Esophagus squamous epithelium (tissue), 5 donors: ENCODE results near the gene MESD. TPM values are rescaled to one million over a fixed set of nuclear protein-coding genes. Genes with fewer than 3 reads are reported as not detected.

ENCODE experiments used
- DNase-seq: peaks from one replicate; lab custom pipeline; 2025; lab: John Stamatoyannopoulos, UW
- H3K27ac ChIP-seq, 4 donors: fragments of 200-600 bp; sonication (generic); one replicate each; pipeline ENCODE4 v1.5.1; 2016 to 2019; ENCODE audit warnings: mild to moderate bottlenecking in 1 of 4
- H3K27me3 ChIP-seq, 4 donors: fragments of 200-600 bp; sonication (generic); 1 replicate in 3 of 4; 2 replicates in 1 of 4; pipeline versions ENCODE4 v1.5.1 to v1.6.0; 2017 to 2021; ENCODE audit warnings: antibody characterized with exemption in 1 of 4
- H3K36me3 ChIP-seq, 3 donors: fragments of 200-600 bp; sonication (generic); one replicate each; pipeline ENCODE4 v1.5.1; 2016 to 2019
- H3K4me1 ChIP-seq, 3 donors: fragments of 200-600 bp; sonication (generic); one replicate each; pipeline ENCODE4 v1.5.1; 2017 to 2019
- H3K4me3 ChIP-seq, 4 donors: fragments of 200-600 bp; sonication (generic); 1 replicate in 3 of 4; 2 replicates in 1 of 4; pipeline ENCODE4 v1.5.1; 2016 to 2019; ENCODE audit warnings: mild to moderate bottlenecking in 2 of 4, moderate library complexity in 1 of 4
- H3K9me3 ChIP-seq, 3 donors: fragments of 200-600 bp; sonication (generic); one replicate each; pipeline ENCODE4 v1.5.1; 2016 to 2019
- POLR2A ChIP-seq, 4 donors: fragments of 450-650 bp; IDR thresholded peaks; one replicate each; pipeline ENCODE4 v1.6.1; 2017; ENCODE audit warnings: antibody characterized with exemption in 4 of 4, mild to moderate bottlenecking in 4 of 4, moderate library complexity in 3 of 4
- WGBS, 2 donors: methylation state at CpG; one replicate each; pipeline ENCODE4 v1.1.5; 2018; 5-methylcytosine and 5-hydroxymethylcytosine counted together
- intact Hi-C: fragments of 100-400 bp; cut with DNase I; formaldehyde crosslinking; loops from one replicate; pipeline ENCODE4 v1.15.0; 2022
- total RNA-seq, 4 donors: library from RNA; depleted of rRNA; stranded (reverse); fragments of >200 nt; gene quantifications; one replicate each; pipeline ENCODE4 v1.1.0, GENCODE V29; 2016
- TF ChIP-seq, protein P1 (sequence below), 6 experiments: fragments of 450-650 bp in 4 of 6; fragments of 200-600 bp in 2 of 6; sonication (generic) in 2 of 6; IDR thresholded peaks; one replicate each; pipeline ENCODE4 v1.5.1; 2016 to 2019; ENCODE audit warnings: antibody characterized with exemption in 6 of 6, mild to moderate bottlenecking in 4 of 6, moderate library complexity in 4 of 6
- donor health status: DM: yes; HTN: yes; CAD: no.

Gene MESD
- total RNA-seq, 4 donors from 2014 or later: 13.8 to 25.4 (median 19.1) TPM

DNA sequence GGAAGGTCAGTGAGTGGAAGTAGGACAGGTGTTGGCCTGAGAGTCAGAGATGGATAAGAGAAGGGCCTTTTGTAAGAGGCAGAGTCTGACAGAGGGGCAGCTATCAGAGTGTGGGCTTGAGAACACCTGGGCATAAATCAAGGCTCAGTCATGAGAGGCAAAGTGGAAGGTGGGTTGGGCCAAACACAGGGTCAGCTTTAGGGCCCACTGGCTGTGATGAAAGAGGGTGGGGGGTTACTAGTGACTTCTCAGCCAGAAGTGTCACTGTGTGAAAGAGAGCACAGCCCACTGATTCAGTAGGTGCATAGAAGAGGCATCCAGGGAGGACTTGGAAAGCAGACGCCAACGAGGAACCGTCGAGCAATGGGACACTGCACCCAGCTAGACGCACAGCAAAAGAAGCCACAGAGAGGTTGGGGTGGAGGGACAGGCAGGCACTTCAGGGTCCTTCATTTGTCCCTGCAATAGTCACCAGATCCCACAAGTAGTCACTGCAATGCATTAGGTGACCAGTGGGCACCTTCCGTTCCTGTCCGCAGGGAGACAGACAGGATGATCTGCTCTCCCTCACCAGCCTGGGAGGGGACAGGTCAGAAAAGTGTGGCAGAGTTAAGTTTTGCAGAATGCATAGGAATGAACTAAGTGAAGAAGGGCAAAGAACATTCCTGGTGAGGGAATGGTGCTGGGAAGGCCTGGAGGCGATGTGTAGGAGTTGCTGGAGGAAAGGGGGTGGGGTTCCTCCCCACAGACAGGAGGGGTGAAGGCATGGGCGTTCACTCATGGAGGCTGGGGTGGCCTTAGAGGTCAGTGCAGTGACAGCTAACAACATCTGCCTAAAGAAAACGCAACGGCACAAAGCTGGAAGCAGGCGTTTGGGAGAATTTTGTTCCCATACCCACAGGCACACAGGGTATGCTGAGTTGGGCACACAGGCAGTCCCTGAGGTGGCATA, 36.3 kb downstream of the MESD start:
- TF ChIP-seq, protein P1, sequence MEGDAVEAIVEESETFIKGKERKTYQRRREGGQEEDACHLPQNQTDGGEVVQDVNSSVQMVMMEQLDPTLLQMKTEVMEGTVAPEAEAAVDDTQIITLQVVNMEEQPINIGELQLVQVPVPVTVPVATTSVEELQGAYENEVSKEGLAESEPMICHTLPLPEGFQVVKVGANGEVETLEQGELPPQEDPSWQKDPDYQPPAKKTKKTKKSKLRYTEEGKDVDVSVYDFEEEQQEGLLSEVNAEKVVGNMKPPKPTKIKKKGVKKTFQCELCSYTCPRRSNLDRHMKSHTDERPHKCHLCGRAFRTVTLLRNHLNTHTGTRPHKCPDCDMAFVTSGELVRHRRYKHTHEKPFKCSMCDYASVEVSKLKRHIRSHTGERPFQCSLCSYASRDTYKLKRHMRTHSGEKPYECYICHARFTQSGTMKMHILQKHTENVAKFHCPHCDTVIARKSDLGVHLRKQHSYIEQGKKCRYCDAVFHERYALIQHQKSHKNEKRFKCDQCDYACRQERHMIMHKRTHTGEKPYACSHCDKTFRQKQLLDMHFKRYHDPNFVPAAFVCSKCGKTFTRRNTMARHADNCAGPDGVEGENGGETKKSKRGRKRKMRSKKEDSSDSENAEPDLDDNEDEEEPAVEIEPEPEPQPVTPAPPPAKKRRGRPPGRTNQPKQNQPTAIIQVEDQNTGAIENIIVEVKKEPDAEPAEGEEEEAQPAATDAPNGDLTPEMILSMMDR (IDR thresholded peaks at IDR 0.05): no peak
- TF ChIP-seq POLR2A (IDR thresholded peaks at IDR 0.05): no peak
- Histone ChIP-seq H3K9me3 (no peaks in the 10 kb centered on the region), H3K36me3 (peaks cover 7 to 51% (median 20%) of the 10 kb centered on the region in 3 donors), H3K27me3 (no peaks in the 10 kb centered on the region), H3K4me1 (peaks cover 9 to 48% (median 18%) of the 10 kb centered on the region in 3 donors), H3K4me3 (no peak overlapping the region), H3K27ac (no peak overlapping the region)
- intact Hi-C loops: no loop called here
- 89 to 90% methylated on average over 12 of the region's 12 CpGs for WGBS, 2 donors
- DNase-seq: no peak

DNA sequence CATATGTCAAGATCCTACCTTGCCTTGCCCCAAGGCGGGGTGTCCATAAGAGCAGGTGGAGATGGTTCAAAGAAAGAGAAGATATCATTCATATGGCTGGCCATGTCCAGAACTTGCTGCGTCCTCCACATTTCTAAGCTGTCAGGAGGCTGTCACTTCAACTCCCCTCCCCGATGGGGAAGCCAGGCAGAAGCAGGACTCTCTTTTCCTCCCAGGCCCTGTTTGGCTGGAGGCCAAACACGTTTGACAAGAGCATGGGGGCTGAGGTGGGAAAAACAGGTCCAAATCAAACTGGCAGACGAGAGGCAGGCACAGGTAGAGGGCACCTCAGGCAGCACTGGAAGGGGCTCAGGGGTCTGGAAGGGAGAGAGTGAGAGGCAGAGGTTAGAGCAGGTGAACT, 37.7 kb downstream of the MESD start:
- Histone ChIP-seq H3K36me3 (peaks cover 7 to 63% (median 25%) of the 10 kb centered on the region in 3 donors), H3K27ac (no peak overlapping the region), H3K9me3 (no peaks in the 10 kb centered on the region), H3K4me3 (no peak overlapping the region), H3K27me3 (no peaks in the 10 kb centered on the region), H3K4me1 (peaks cover 9 to 38% (median 17%) of the 10 kb centered on the region in 3 donors)
- no peak for DNase-seq
- WGBS, 2 donors: 75 to 82% methylated on average over 1 to 4 of the region's 5 CpGs
- intact Hi-C loops: no loop called here
- TF ChIP-seq, protein P1 (IDR thresholded peaks at IDR 0.05): no peak
- TF ChIP-seq POLR2A (IDR thresholded peaks at IDR 0.05): no peak

DNA sequence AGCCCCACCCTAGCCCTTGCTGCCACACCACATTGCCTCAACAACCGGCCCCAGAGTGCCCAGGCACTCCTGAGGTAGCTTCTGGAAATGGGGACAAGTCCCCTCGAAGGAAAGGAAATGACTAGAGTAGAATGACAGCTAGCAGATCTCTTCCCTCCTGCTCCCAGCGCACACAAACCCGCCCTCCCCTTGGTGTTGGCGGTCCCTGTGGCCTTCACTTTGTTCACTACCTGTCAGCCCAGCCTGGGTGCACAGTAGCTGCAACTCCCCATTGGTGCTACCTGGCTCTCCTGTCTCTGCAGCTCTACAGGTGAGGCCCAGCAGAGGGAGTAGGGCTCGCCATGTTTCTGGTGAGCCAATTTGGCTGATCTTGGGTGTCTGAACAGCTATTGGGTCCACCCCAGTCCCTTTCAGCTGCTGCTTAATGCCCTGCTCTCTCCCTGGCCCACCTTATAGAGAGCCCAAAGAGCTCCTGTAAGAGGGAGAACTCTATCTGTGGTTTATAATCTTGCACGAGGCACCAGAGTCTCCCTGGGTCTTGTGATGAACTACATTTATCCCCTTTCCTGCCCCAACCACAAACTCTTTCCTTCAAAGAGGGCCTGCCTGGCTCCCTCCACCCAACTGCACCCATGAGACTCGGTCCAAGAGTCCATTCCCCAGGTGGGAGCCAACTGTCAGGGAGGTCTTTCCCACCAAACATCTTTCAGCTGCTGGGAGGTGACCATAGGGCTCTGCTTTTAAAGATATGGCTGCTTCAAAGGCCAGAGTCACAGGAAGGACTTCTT, 39.1 kb downstream of the MESD start:
- 94 to 98% methylated on average over 2 to 6 of the region's 8 CpGs for WGBS, 2 donors
- DNase-seq: no peak
- peaks cover 7 to 23% (median 15%) of the 10 kb centered on the region in 3 donors for H3K4me1 ChIP-seq

DNA sequence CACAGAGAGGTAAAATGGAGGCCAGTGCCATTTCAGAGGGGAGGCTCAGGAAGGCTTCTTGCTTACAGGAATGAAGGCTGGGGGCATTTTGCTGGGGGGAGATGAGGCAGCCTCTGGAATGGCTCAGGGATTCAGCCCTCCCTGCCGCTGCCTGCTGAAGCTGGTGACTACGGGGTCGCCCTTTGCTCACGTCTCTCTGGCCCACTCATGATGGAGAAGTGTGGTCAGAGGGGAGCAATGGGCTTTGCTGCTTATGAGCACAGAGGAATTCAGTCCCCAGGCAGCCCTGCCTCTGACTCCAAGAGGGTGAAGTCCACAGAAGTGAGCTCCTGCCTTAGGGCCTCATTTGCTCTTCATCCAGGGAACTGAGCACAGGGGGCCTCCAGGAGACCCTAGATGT, 39.9 kb downstream of the MESD start:
- Histone ChIP-seq H3K27ac (no peak overlapping the region), H3K36me3 (peaks cover 7 to 84% (median 29%) of the 10 kb centered on the region in 3 donors), H3K4me3 (no peak overlapping the region), H3K9me3 (no peaks in the 10 kb centered on the region), H3K27me3 (no peaks in the 10 kb centered on the region), H3K4me1 (peaks cover 7 to 16% (median 12%) of the 10 kb centered on the region in 3 donors)
- WGBS, 2 donors: 100% methylated on average over 2 of the region's 4 CpGs; no CpG with 5 or more reads in 1 of the 2 donors
- intact Hi-C loops: no loop called here
- DNase-seq: no peak
- TF ChIP-seq, protein P1 (IDR thresholded peaks at IDR 0.05): no peak
- no peak for TF ChIP-seq POLR2A (IDR thresholded peaks at IDR 0.05)

More for the DNA sequence above, 39.1 kb downstream of the MESD start:
- TF ChIP-seq POLR2A (IDR thresholded peaks at IDR 0.05): no peak
- TF ChIP-seq, protein P1 (IDR thresholded peaks at IDR 0.05): no peak
- H3K4me3 ChIP-seq: no peak overlapping the region
- H3K27me3 ChIP-seq: no peaks in the 10 kb centered on the region
- intact Hi-C loops: no loop called here
- H3K9me3 ChIP-seq: no peaks in the 10 kb centered on the region
- H3K27ac ChIP-seq: no peak overlapping the region
- peaks cover 7 to 77% (median 25%) of the 10 kb centered on the region in 3 donors for H3K36me3 ChIP-seq
